ENCODE results near the gene PGBD1. TPM values are rescaled to one million over a fixed set of nuclear protein-coding genes. Genes with fewer than 3 reads are reported as not detected.

Gene PGBD1
- total RNA-seq, 1 donor from 2014 or later = 13.8 TPM

DNA sequence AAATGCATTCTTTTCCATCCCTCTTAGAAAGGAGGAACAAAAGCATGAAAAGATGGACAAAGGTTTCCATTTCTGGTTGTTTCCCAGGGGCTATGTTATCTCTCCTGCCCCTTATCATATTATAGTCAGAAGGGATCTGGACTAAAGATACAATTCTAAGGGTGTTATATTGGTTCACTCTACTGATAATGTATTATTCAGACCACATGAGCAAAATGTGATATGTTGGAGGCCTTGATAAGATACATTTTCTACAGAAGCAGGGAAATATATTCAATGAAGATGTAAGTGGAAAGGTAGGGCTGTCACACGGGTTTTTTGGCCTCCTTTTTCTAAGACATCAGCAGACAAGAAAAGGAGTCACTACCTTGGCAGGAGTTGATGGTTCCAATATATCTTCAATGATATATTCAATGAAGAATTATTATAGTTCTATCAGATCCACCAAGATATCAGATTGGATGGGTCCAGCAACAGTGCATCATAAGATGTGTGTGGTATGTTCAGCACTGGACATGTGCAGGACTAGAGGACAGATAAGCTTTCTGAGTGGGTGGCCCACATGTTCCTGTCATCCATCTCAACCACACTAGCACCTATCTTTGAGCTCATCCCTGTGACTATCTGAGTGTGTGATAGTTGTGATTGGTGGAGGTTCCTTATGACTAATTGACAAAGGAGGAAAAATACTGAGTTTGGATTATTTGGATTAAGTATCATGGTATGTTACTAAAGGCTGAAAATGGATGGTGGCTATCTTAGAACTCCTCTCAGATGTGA is 62.7 kb downstream of the PGBD1 start:
- TF ChIP-seq EZH2phosphoT487 (IDR thresholded peaks at IDR 0.05) (no peak), EZH2 (IDR thresholded peaks at IDR 0.05) (no peak)
- TF ChIP-seq, protein P1, sequence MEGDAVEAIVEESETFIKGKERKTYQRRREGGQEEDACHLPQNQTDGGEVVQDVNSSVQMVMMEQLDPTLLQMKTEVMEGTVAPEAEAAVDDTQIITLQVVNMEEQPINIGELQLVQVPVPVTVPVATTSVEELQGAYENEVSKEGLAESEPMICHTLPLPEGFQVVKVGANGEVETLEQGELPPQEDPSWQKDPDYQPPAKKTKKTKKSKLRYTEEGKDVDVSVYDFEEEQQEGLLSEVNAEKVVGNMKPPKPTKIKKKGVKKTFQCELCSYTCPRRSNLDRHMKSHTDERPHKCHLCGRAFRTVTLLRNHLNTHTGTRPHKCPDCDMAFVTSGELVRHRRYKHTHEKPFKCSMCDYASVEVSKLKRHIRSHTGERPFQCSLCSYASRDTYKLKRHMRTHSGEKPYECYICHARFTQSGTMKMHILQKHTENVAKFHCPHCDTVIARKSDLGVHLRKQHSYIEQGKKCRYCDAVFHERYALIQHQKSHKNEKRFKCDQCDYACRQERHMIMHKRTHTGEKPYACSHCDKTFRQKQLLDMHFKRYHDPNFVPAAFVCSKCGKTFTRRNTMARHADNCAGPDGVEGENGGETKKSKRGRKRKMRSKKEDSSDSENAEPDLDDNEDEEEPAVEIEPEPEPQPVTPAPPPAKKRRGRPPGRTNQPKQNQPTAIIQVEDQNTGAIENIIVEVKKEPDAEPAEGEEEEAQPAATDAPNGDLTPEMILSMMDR (IDR thresholded peaks at IDR 0.05) = no peak
- Mint-ChIP-seq H3K9me3 (no peaks in the 10 kb centered on the region), H3K27ac (no peak overlapping the region), H3K4me3 (no peak overlapping the region), H3K4me1 (no peaks in the 10 kb centered on the region), H3K36me3 (no peaks in the 10 kb centered on the region), H3K27me3 (ENCODE audit: insufficient read depth, low read depth) (peaks cover 6% of the 10 kb centered on the region)
- no peak overlapping the region for H2AFZ ChIP-seq (replicated peaks)
- peaks cover 39% of the 10 kb centered on the region for H3K27me3 ChIP-seq
- DNase-seq (ENCODE audit: low spot score) = no peak
- H3K9ac ChIP-seq = no peak overlapping the region
- H3K27ac ChIP-seq = no peak overlapping the region
- no peaks in the 10 kb centered on the region for H3K79me2 ChIP-seq (ENCODE audit: low read depth)
- H3F3A ChIP-seq (ENCODE audit: low read depth) = peaks cover 7% of the 10 kb centered on the region
- no peaks in the 10 kb centered on the region for H3K9me3 ChIP-seq (ENCODE audit: low read depth)
- no peaks in the 10 kb centered on the region for H3K36me3 ChIP-seq
- no peak overlapping the region for H3K4me2 ChIP-seq
- H4K20me1 ChIP-seq (ENCODE audit: low read depth) = no peaks in the 10 kb centered on the region
- no peaks in the 10 kb centered on the region for H3K4me1 ChIP-seq
- no peak overlapping the region for H3K4me3 ChIP-seq

DNA sequence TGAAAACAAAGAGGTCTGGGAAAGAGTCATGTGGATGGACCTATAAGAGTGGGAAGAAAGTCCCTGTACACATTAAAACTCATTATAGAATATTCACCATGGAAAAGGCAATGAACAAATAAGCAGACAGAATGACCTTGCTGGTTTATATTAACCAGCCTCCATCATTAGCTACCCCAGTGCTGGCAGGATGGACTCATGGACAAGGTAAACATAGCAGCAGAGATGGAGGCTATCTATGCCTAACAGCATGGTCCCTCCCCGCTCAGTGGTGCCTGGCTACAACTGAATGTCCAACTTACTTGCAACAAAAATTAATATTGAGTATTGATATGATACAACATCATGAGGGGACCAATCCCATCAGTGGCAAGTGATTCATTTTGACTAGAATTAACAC is 63.8 kb downstream of the PGBD1 start:
- DNase-seq (ENCODE audit: low spot score) = no peak
- peaks cover 4% of the 10 kb centered on the region for H3K79me2 ChIP-seq (ENCODE audit: low read depth)
- no peak overlapping the region for H3K4me3 Mint-ChIP-seq
- no peak overlapping the region for H3K4me2 ChIP-seq
- peaks cover 39% of the 10 kb centered on the region for H3K27me3 ChIP-seq
- no peak overlapping the region for H3K4me3 ChIP-seq
- H3F3A ChIP-seq (ENCODE audit: low read depth) = peaks cover 7% of the 10 kb centered on the region
- H3K36me3 Mint-ChIP-seq = no peaks in the 10 kb centered on the region
- no peak overlapping the region for H3K27ac ChIP-seq
- TF ChIP-seq EZH2 (IDR thresholded peaks at IDR 0.05) (no peak), EZH2phosphoT487 (IDR thresholded peaks at IDR 0.05) (no peak)
- TF ChIP-seq, protein P1 (IDR thresholded peaks at IDR 0.05) = no peak
- H3K9ac ChIP-seq = no peak overlapping the region
- peaks cover 6% of the 10 kb centered on the region for H3K27me3 Mint-ChIP-seq (ENCODE audit: insufficient read depth, low read depth)
- no peaks in the 10 kb centered on the region for H3K4me1 ChIP-seq
- no peaks in the 10 kb centered on the region for H3K9me3 Mint-ChIP-seq
- H2AFZ ChIP-seq (replicated peaks) = no peak overlapping the region
- no peaks in the 10 kb centered on the region for H3K9me3 ChIP-seq (ENCODE audit: low read depth)
- no peaks in the 10 kb centered on the region for H3K36me3 ChIP-seq
- no peaks in the 10 kb centered on the region for H4K20me1 ChIP-seq (ENCODE audit: low read depth)
- H3K4me1 Mint-ChIP-seq = peaks cover 4% of the 10 kb centered on the region
- no peak overlapping the region for H3K27ac Mint-ChIP-seq

DNA sequence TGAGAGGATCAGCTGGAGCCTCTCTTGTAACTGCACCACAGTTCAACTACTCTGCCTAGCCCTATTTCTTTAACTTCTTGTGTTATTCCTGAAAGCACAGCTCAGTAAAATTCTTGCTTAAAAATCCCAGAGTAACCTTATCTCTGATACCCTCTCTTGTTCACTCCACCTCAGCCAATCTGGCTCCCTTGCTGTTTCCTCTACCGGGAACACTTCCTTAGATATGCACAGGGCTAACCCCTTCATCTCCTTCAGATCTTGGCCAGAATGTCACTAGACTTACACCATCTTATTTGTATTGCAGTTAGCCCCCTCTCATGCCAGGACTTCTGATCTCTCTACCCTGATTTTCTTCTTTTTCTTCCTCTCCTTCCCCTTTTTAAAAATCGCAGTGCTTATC is 65.7 kb downstream of the PGBD1 start:
- H3K27ac ChIP-seq = no peak overlapping the region
- TF ChIP-seq, protein P1 (IDR thresholded peaks at IDR 0.05) = no peak
- TF ChIP-seq EZH2 (IDR thresholded peaks at IDR 0.05) (no peak), EZH2phosphoT487 (IDR thresholded peaks at IDR 0.05) (no peak)
- no peak overlapping the region for H3K4me3 ChIP-seq
- Mint-ChIP-seq H3K27me3 (ENCODE audit: insufficient read depth, low read depth) (peaks cover 6% of the 10 kb centered on the region), H3K9me3 (no peaks in the 10 kb centered on the region), H3K27ac (no peak overlapping the region), H3K4me3 (no peak overlapping the region), H3K4me1 (peaks cover 18% of the 10 kb centered on the region), H3K36me3 (peaks cover 2% of the 10 kb centered on the region)
- H3K9ac ChIP-seq = no peak overlapping the region
- H4K20me1 ChIP-seq (ENCODE audit: low read depth) = peaks cover 4% of the 10 kb centered on the region
- no peaks in the 10 kb centered on the region for H3K36me3 ChIP-seq
- peaks cover 7% of the 10 kb centered on the region for H3F3A ChIP-seq (ENCODE audit: low read depth)
- peaks cover 9% of the 10 kb centered on the region for H3K4me1 ChIP-seq
- no peaks in the 10 kb centered on the region for H3K9me3 ChIP-seq (ENCODE audit: low read depth)
- peaks cover 23% of the 10 kb centered on the region for H3K79me2 ChIP-seq (ENCODE audit: low read depth)
- H3K27me3 ChIP-seq = peaks cover 39% of the 10 kb centered on the region
- no peak overlapping the region for H2AFZ ChIP-seq (replicated peaks)
- no peak for DNase-seq (ENCODE audit: low spot score)
- no peak overlapping the region for H3K4me2 ChIP-seq

Data from neural progenitor cell (in vitro differentiated cells).